Measurements from ENCODE around the gene COQ5. TPM values are rescaled to one million over a fixed set of nuclear protein-coding genes. Genes with fewer than 3 reads are reported as not detected.

Gene COQ5
- total and polyA plus RNA-seq, 4 donors, result 21.1 to 28.4 (median 24.4) TPM

GRCh38 chr12:120468821-120469449, 60.0 kb downstream of the COQ5 start:
- ATAC-seq (ENCODE audit: insufficient read depth, low FRiP score), result peak; percentile 21
- WGBS, 2 donors, result 1% methylated on average over 48 to 57 of the region's 57 CpGs
- Histone ChIP-seq H3K4me1 (ENCODE audit: control insufficient read depth in 5 of 5, insufficient read depth in 5 of 5, low read length in 5 of 5) (peaks cover 0 to 19% (median 5%) of the 10 kb centered on the region in 5 donors), H3K27me3 (ENCODE audit: control insufficient read depth in 3 of 3, insufficient read depth in 3 of 3, low read length in 2 of 3) (no peaks in the 10 kb centered on the region), H3K27ac (ENCODE audit: low read depth in 1 of 2, low read length in 1 of 2) (peak overlapping the region; percentile 85 to 92), H3K9me3 (ENCODE audit: control insufficient read depth in 4 of 4, insufficient read depth in 3 of 4, low read length in 3 of 4) (no peaks in the 10 kb centered on the region), H3K36me3 (ENCODE audit: control insufficient read depth in 4 of 4, insufficient read depth in 4 of 4, low read length in 4 of 4) (peaks cover 13 to 23% (median 16%) of the 10 kb centered on the region in 4 donors), H3K4me3 (peak overlapping the region; percentile 65), H3K9ac (ENCODE audit: insufficient read depth in 1 of 2, low read length in 2 of 2) (peak overlapping the region; percentile 72 to 92)
- no peak for TF ChIP-seq CTCF (IDR thresholded peaks at IDR 0.05; ENCODE audit: control extremely low read depth, extremely low read depth)
- DNase-seq, result peak in 2 of 3 donors; percentile 69 to 70

- peak; percentile 43 to 52 (median 51) for DNase-seq
- peak overlapping the region; percentile 72 to 92 for H3K9ac ChIP-seq (ENCODE audit: insufficient read depth in 1 of 2, low read length in 2 of 2)
- peak overlapping the region; percentile 65 for H3K4me3 ChIP-seq
- no peaks in the 10 kb centered on the region for H3K27me3 ChIP-seq (ENCODE audit: control insufficient read depth in 3 of 3, insufficient read depth in 3 of 3, low read length in 2 of 3)
- no peak for TF ChIP-seq CTCF (IDR thresholded peaks at IDR 0.05; ENCODE audit: control extremely low read depth, extremely low read depth)
- peaks cover 0 to 19% (median 5%) of the 10 kb centered on the region in 5 donors for H3K4me1 ChIP-seq (ENCODE audit: control insufficient read depth in 5 of 5, insufficient read depth in 5 of 5, low read length in 5 of 5)
- peak overlapping the region; percentile 76 to 92 for H3K27ac ChIP-seq (ENCODE audit: low read depth in 1 of 2, low read length in 1 of 2)
- peak; percentile 8 for ATAC-seq (ENCODE audit: insufficient read depth, low FRiP score)
- H3K36me3 ChIP-seq (ENCODE audit: control insufficient read depth in 4 of 4, insufficient read depth in 4 of 4, low read length in 4 of 4), result peaks cover 18 to 29% (median 19%) of the 10 kb centered on the region in 4 donors
- H3K9me3 ChIP-seq (ENCODE audit: control insufficient read depth in 4 of 4, insufficient read depth in 3 of 4, low read length in 3 of 4), result no peaks in the 10 kb centered on the region
- 0 to 1% methylated on average over 23 of the region's 23 CpGs for WGBS, 2 donors
These were observed 60.6 kb downstream of the COQ5 start for GRCh38 chr12:120468325-120468820.

GRCh38 chr12:120467439-120467838, 61.5 kb downstream of the COQ5 start:
- Histone ChIP-seq H3K9ac (ENCODE audit: insufficient read depth in 1 of 2, low read length in 2 of 2) (no peak overlapping the region), H3K4me3 (no peak overlapping the region), H3K4me1 (ENCODE audit: control insufficient read depth in 5 of 5, insufficient read depth in 5 of 5, low read length in 5 of 5) (peaks cover 0 to 19% (median 5%) of the 10 kb centered on the region in 5 donors), H3K9me3 (ENCODE audit: control insufficient read depth in 4 of 4, insufficient read depth in 3 of 4, low read length in 3 of 4) (no peaks in the 10 kb centered on the region), H3K27me3 (ENCODE audit: control insufficient read depth in 3 of 3, insufficient read depth in 3 of 3, low read length in 2 of 3) (no peaks in the 10 kb centered on the region), H3K36me3 (ENCODE audit: control insufficient read depth in 4 of 4, insufficient read depth in 4 of 4, low read length in 4 of 4) (peaks cover 27 to 37% (median 29%) of the 10 kb centered on the region in 4 donors), H3K27ac (ENCODE audit: low read depth in 1 of 2, low read length in 1 of 2) (no peak overlapping the region)
- no peak for TF ChIP-seq CTCF (IDR thresholded peaks at IDR 0.05; ENCODE audit: control extremely low read depth, extremely low read depth)
- DNase-seq, result no peak
- ATAC-seq (ENCODE audit: insufficient read depth, low FRiP score), result no peak
- 95 to 98% methylated on average over 6 of the region's 6 CpGs for WGBS, 2 donors
